NOMO-1 treated with dmso at 0.1 percent for 144 hours (cell line): Measurements from ENCODE around the gene AMMECR1.
A peak's percentile ranks its signal among the peaks of the same experiment; 100 is the strongest.

Experiments
- DNase-seq: peaks from one replicate; lab custom pipeline; 2025; ENCODE audit not compliant: unreplicated experiment; lab: John Stamatoyannopoulos, UW

The AMMECR1 gene

DNA sequence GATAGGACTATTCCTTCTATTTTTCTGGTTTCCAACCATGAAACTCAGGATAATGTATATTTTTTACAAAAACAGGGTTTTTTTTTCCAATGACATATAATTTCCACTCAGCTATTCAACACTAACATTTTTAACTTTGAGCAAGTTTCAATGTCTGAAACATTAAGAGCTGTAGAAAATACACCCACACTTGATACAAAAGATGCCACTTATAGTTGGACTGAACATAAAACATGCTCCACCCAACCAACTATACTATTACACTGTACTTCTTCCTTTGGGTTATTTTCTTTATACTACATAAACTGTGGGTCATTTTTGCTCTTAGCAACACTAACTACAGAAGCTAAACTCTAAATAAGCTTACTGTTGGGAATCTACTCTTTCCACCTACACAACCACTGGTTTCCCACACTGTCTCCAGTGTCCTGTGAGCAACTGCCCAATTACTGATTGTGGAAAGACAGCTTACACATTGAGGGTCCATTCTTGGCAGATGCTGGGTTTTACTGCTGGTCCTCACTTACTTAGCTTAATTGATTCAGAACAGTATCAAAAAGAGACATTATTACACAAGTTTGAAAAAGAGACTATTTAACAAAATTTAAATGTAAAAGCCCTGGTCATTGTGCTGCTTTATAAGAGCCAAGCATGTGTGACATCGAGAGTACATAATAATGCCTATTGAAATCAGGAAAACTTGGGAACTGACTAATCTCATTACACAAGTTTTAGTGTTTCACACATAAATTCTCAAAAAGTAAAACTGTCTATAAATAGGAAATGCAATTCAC, 6.3 kb downstream of the AMMECR1 start:
- DNase-seq = no peak

DNA sequence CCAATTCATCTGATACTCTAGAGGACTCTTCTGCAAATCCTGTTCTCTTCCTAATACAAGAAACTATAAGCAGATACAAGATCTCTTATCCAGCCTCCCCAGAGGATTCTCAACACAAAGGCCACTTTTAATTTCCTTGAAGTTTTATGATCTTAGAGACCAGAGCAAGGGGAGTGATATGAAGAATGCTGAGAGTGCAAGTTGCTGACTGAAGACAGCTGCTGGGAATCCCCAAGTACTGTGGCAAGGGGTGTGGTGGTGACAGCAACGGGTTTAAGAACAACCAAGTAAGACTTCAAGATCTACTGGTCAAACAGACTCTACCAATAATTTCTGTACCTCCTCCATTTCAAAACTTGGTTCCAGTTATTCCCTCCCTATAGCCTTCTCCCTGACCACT, 7.0 kb downstream of the AMMECR1 start:
- no peak for DNase-seq

DNA sequence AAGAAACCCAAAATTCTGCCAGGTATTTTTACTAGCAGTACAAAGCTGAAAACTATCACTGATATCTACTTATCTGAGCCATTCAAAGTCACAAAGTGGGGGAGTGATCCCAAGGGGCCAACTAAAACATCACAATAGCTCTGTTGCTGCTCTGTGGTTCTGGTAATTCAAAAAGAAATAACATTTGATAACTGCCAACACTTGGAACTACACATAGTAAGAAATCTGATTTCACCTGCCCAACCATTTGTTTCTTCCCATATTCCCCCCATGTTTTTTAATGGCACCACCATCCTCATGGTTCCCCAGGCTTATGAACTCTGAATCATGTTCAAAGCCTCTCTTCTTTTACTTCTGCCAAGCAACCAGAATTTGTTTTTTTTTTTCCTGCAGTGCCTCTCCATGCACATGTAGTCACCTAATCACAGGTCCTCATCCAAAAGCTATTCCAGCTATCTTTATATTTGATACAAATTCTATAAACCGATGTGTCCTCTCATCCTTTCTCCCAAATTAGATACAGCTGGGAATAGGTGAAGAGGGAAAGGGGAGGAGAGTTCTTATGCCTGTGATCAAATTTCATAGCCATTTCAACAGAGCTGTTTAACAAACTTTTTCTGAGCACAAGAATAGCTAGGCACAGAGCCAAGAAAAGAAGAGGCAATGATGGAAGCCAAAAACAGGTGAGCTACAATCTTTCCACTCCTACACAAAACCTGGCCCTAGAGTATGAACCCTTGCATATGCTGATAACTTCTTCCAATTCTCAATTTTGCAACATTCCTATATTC, 7.7 kb downstream of the AMMECR1 start:
- DNase-seq = no peak

DNA sequence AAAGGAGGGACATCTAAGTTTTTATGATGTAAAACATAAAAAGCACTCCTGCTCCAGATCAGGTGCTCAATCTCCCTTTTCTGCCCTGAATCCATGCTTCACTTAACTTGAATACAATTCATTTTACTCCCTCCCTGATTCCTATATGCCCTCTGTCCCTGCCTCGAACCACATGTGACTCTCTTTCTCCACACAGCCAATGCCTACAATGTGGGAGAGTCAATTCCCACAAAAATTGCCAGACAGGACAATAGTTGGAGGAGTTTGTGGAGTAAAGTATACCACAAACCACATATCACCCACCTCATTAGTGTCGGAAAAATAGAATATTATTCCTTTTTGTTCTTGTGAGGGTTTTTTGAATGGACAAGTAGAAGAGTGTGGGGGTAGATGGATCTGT, 9.7 kb downstream of the AMMECR1 start:
- DNase-seq = no peak

DNA sequence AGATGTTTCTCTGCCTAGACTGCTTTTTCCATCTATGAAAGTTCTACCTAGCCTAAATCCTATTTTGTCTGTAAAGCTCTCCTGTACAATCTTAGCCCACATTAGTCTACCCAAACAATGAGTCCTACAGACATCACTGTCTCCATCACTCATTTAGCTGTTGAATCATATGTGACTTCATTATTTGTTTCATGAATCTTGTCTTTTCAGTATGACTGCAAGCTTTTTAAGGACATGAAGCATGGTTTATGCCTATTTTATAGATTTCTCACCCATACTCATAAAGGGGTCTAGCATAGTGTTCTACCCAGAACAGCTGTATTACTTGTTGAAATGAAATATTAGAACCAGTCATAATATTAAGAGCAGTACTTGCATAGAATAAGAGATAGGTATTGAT, 13.0 kb downstream of the AMMECR1 start:
- DNase-seq = no peak

DNA sequence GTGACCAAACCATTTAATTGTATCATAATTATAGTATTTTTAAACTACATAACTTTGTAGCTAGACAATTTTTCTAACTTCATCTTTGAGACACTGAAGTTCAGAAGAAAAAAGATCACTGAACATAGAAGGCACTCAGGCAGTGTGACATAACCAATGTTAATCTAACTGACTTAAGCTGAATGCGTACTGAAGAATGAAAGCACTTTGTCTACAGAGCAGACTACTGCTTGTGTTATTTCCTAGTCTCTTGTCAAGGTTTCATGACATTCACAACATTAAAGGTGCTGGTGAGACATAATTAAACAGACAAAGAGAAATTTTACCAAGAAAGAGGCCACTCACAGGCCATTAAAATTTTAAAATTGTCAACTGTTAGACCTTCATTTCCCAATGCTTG, 13.5 kb downstream of the AMMECR1 start:
- no peak for DNase-seq

DNA sequence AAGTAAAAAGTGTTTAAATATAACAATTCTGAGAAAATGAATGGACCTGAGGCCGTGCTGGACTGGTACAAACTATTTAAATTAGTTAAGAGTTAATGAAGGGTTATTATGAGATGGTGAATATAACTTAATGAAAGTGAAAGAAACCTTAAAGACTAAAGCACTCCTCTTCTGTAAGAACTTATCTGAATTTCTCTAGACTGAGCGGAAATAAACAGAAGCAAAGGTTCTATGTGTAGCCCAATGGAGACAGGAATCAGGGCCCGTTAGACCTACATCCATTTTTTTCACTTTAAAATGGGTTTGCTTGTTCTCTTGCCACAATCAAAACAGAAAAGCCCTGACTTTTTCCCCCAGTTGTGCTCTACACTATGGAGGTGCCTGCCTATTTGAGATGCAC, 14.9 kb downstream of the AMMECR1 start:
- DNase-seq = no peak

DNA sequence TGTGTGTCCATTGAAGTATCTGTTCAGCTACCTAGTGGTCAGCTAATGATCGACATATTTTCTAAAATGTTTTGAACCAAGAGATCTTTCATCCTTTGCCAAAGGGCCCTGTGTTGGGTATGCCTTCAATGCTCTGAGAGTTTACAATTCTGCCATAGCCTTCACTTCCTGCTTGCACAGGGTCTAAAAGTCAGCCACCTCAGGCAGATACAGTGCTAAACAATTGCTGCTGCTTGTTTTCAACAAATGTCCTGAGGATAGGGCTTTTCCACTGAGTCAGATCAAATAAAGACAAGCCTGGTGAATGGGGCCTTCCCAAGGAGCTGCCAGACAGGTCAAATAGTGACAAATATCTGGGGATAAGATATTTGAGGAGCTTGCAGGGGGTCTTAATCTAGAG, 16.7 kb downstream of the AMMECR1 start:
- no peak for DNase-seq

DNA sequence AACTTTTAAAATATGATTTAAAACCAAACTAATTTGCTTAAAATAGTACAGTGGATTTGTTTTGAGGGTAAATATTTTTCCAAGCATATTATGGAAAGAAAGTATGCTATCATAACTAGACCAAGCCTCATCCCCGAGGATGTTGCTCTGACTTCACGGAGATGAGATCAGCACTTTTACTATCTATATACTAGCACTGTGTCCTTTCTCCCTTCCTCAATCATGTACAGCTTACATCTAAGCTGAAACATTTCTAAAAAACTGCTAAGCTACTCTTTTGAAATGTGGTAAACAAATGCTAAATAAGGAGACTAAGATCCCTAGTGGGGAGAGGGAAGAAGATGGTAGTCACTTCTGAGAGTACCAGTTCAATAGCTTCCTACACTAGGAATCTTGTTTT, 23.8 kb downstream of the AMMECR1 start:
- no peak for DNase-seq

DNA sequence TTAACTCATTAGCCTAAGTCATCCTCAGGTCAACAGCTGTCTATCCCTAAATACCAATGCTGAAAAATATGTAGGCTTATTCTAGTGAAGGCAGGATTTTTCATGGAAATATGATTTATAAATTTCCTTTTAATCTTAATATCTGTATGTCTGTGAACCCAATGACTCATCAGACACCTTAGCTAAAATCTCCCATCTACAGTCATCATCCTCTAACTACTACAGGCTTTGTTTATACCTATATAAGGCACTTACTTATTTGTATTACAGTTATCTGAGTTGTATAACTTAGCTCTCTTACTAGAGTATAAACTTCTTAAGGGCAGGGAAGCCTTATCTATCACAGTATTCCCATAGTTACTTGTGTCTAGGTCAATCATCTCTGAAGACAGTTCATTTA, 24.2 kb downstream of the AMMECR1 start:
- DNase-seq = no peak

DNA sequence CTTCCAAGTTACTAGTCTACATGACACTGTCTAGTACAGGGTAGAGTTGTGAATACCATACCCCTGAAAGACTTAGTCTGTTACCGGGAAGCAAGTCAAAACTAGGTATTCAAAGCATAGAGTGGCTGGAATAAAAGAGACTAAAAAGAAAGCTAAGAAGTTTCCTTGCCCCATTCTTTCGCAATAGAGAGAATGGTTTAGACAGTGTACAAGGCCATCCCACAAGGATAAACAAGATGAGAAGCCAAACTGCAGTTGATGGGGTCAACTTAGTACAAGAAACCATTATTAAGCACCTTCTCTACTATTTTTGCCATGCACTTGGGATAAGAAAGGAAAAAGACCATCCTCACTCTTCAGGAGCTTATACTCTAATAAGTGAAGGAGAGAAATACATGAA, 30.3 kb downstream of the AMMECR1 start:
- DNase-seq = no peak

DNA sequence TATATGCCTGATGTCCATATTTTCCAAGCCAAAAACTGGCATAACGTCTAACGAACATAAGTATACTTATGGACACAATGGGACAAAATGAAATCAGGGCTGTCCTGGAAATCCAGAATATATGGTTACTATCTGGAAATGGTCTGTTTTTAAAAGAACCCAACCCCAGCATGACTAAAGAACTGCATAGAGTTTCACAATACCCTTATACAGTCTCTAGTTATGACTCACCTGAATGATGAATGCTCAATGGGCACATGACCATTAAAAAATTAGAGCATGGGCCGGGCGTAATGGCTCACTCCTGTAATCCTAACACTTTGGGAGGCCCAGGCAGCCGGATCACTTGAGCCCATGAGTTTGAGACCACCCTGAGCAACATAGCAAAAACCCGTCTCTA, 31.8 kb downstream of the AMMECR1 start:
- DNase-seq = no peak

DNA sequence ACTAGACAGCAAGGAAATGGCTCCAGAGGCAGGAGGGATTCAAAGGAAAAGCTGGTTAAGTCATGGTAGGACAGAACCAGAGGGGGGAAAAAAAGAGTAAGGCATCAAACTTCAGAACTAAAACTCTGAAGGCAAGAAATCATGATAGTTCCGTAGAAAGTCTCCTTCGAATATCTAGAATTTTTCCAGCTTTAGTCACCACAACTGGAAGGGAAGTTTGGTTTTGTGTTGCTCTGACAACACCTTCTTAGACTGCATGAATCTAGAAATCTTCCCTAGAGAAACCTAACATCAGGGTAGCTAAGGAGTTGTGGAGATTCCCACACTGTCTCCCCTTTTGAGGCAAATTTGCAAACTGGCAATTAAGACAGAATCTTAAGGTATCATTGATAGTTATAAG, 33.7 kb downstream of the AMMECR1 start:
- DNase-seq = no peak

DNA sequence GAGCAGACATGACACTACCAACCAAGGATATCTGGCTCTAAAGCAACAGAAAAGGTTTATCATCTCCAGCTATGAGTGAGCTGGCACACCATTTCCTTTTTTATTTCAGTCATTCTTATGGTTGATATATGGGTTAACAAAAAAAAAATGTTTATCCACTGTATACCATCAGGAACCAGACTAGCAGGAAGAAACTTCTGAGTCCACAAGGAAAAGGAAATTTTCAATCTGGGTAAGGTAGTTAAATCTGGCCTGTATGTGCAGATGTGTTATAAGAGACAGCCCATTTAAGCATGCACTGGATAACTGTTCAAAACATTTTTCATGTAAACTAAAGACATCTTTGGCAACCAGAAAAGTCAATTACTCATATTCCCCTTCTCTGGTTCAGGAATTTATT, 35.0 kb downstream of the AMMECR1 start:
- no peak for DNase-seq

DNA sequence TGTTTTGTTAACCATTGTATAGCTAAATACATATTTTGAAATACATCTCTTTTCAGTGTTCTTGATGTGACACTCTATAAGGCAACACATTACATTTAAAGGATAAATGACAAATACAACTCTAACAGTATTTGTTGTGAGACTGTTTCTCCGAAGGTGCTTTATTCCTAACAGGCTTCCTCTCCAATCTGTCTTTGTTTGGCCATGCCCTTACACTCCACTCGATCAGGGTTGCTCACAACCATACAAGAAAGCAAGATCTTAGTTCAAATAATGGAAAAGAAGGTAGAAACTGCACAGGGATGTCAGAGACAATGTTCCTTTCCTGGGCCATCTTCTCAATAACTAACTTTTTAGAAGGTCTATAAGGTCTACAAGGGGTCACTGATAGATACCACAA, 36.5 kb downstream of the AMMECR1 start:
- no peak for DNase-seq

DNA sequence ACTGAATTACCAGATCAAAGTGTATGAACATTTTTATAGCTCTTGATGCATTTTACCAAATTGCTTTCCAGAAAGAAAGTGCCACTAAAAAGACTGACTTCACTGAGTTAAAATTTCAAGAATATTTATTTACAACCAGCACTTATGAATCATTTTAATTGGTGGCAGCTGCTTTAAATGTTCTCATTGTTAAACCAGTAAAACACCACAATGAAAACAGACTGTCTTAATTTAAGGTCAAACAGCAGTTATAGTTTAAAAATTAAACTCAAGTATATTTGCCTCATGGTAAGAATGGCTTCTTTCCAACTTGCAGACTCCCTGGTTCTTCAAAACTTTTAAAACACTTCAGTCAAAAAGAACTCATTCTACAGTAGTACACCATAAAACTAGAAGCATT, 36.9 kb downstream of the AMMECR1 start:
- DNase-seq = no peak

DNA sequence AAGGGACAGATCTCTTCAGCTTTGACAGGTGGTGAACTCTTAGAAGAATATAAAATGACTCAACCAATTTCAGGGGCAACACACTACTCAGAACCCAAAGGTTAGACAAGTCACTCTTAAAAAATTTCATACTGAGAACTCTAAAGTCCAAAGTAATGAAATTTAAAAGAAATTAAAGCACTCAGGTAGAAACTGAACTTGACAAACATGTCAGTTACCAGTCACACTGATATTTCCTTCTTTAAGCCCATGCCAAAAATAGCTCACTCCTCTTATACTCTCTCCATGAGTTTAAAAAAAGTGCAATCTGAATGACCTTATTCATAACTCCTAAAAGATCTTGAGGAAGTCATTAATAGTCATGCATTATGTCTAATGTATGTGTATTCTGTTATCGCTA, 40.3 kb downstream of the AMMECR1 start:
- no peak for DNase-seq

DNA sequence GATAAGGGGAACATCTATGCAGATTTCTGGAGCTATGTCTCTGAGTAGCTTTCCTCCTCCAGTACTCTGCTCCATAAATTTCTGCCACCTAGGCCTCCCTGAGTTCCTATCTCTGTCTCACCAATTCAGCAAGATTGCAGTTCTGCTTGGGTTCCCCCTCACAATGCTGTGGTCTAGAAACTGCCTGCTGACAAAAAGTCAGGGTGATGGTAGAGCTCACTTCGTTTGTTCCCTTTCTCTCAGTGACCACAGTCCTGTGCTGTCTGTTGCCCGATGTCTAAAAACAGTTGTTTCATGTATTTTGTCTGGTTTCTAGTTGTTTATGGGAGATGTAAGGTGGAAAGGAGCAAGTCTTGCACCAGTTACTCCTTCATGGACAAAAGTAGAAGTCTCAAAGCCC, 41.1 kb downstream of the AMMECR1 start:
- DNase-seq = peak; percentile 8

DNA sequence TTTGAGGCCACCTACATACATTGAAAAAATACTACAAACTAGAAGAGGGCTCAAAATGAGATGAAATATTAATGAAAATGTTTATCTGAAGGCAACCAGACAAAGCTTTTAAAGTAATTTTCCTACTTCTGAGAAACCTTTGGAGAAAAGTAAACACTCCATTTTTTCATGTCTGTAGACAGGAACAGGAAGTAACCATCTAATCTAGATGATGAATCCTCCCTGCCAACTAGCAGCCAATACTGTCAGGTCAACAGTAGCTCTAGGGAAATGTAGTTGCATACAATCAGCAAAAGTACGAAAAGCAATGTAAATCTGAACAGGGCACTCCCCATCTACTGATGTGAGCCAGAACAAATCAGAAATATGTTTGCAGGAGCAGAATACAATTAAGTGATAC, 49.0 kb downstream of the AMMECR1 start:
- no peak for DNase-seq

DNA sequence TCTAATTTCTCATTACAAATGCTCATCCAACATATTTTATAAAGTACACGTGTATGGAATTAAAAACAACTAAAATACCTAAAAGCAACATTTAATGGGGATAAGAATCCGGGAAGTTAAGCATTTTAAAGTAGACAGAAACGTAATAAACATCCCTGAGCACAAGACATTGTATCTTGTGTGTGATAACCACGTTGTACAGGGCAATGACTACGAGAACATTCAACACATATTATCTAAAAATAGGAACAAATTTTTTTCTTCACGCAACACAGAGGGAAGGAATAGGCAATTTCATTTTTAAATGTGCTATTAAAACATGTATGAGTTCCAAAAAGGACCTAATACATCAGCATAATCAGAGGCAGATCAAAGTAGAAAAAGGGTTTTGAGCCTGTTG, 49.5 kb downstream of the AMMECR1 start:
- DNase-seq = no peak

DNA sequence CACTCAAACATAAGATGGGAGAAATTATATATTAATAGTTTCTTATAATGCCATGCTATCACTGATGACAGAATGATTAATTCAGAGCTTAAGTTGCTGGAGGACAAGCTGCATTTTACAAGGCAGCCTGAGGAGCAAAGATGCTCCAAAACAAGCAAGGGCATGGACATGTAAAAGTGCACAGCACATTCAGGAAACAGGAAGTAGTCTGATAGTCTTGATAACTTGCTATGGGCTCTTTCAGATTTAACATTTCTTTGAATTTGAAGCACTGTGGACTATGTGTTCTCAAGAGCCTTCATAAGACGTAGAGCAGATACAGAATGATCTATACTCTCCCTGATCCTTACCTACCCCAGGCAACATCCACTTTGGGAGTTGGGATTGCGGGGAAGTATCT, 50.0 kb downstream of the AMMECR1 start:
- DNase-seq = no peak

DNA sequence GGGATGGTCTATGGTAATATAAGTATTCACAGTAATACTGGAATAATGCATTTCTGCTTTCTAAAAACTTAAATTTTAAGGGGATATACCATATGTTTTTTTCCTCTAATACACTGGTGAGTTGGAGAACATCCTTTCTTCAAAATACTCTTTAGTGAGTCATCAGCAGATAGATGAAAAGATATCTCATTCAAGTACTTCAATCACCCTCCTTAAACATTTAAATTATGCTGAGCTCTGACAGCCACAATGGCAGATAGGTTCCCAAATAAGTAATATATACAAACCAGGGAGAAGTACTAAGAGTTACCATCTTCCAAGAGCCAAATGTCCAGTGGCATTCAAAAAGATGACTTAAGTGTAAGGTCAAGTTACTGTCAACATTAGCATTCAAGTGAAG, 52.2 kb downstream of the AMMECR1 start:
- no peak for DNase-seq

DNA sequence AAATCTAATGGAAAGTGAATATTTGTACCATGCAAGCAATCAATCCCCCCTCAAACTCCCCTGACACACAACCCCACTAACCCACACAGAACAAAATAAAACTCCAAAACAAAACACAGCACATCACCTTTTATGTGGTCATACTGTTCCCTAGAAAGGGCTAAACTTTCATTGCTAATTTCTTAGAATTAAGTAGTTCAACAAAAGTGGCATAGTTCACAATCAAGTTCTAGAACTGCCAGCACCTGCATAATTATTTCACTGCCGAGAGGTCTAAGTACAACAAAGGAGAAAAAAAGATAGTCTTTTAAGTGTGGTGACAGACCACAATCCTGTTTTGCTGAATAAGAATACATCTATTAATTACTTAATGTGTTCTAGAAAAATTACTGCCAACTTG, 58.8 kb downstream of the AMMECR1 start:
- DNase-seq = no peak
